HEK293T (cell line): ENCODE measurements around the gene SRPK3.

Experiments used
- BHLHE40 ChIP-seq: fragments of 450-650 bp; IDR thresholded peaks from 2 replicates; pipeline ENCODE4 v1.6.1; 2016; ENCODE audit warnings: mild to moderate bottlenecking, moderate library complexity, borderline replicate concordance
- ELF4 ChIP-seq: fragments of 450-650 bp; IDR thresholded peaks from 2 replicates; pipeline ENCODE4 v1.6.1; 2017; ENCODE audit warnings: antibody characterized with exemption
- FOXM1 ChIP-seq: fragments of 450-650 bp; IDR thresholded peaks from 2 replicates; pipeline ENCODE4 v1.6.1; 2017; ENCODE audit warnings: mild to moderate bottlenecking, borderline replicate concordance
- LEF1 ChIP-seq: fragments of 450-650 bp; IDR thresholded peaks from 2 replicates; pipeline ENCODE4 v1.6.1; 2017; ENCODE audit warnings: mild to moderate bottlenecking, borderline replicate concordance
- PKNOX1 ChIP-seq: fragments of 450-650 bp; IDR thresholded peaks from 2 replicates; pipeline ENCODE4 v1.6.1; 2016
- SP1 ChIP-seq: fragments of 450-650 bp; IDR thresholded peaks from 2 replicates; pipeline ENCODE4 v1.6.1; 2017

- TF ChIP-seq LEF1 = no peak
- TF ChIP-seq ELF4 = no peak
- TF ChIP-seq PKNOX1 = no peak
- TF ChIP-seq BHLHE40 = no peak
- TF ChIP-seq FOXM1 = no peak
- TF ChIP-seq SP1 = no peak
Observed at GRCh38 chrX:153828308-153828707, 47.5 kb downstream of the SRPK3 start.
